ENCODE results near the gene AP5B1.

GRCh38 chr11:65829459-65829858, 48.7 kb upstream of the AP5B1 start:
- TF ChIP-seq CTCF (conservative IDR thresholded peaks at IDR 0.05; ENCODE audit: low read length) (no peak), EZH2phosphoT487 (IDR thresholded peaks at IDR 0.05; ENCODE audit: borderline replicate concordance, low read depth, low read length) (no peak)
